ENCODE data around the gene SERPINE3.

DNA sequence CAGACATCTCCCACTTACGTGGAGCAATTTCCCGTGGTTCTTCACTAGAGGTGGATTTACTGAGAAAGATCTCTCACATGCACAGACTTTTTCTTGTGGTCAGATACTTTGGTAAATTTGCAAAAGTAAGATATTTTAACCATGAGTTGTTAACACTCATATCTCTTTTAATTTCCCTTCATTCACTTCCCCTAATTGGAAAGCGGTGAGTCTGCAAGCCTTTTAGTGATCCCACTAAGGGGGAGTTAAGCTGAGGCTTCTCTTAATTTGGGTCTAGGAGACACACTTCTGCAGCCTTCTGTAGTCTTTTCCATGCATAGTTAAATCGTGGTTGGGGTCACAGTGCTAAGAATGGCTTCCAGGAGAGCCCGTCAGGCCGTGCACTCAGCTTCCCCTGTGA, 30.7 kb upstream of the SERPINE3 start:
- TF ChIP-seq CTBP1 (IDR thresholded peaks at IDR 0.05; ENCODE audit: borderline replicate concordance) (no peak), HDGF (IDR thresholded peaks at IDR 0.05; ENCODE audit: borderline replicate concordance) (no peak), FOXA1 (IDR thresholded peaks at IDR 0.05) (no peak), ARNT (IDR thresholded peaks at IDR 0.05) (no peak), NFRKB (IDR thresholded peaks at IDR 0.05) (no peak), TARDBP (IDR thresholded peaks at IDR 0.05) (no peak), BHLHE40 (IDR thresholded peaks at IDR 0.05; ENCODE audit: borderline replicate concordance) (no peak)
